Upper lobe of left lung (tissue), 6 donors: ENCODE results near the gene SLC45A3. TPM values are rescaled to one million over a fixed set of nuclear protein-coding genes. Genes with fewer than 3 reads are reported as not detected.
A peak's percentile ranks its signal among the peaks of the same experiment; 100 is the strongest.

Experiments used
- ATAC-seq, 2 donors: fragments of 200-7000 bp; cut with Tn5 transposase; one replicate each; pipeline ENCODE4 v1.9.1; 2022; ENCODE audit warnings: mild to moderate bottlenecking in 2 of 2, moderate library complexity in 2 of 2; ENCODE audit not compliant: low FRiP score in 2 of 2
- DNase-seq, 2 donors: peaks; one replicate each; pipeline ENCODE4 v3.0.0-alpha.2; 2019 to 2020
- H3K27ac ChIP-seq, 4 donors: fragments of 200-600 bp; sonication (generic); one replicate each; pipeline ENCODE4 v1.5.1; 2016 to 2019
- H3K27me3 ChIP-seq, 4 donors: fragments of 200-600 bp; sonication (generic); one replicate each; pipeline ENCODE4 v1.5.1; 2017 to 2019
- H3K36me3 ChIP-seq, 4 donors: fragments of 200-600 bp; sonication (generic); one replicate each; pipeline ENCODE4 v1.5.1; 2016 to 2019
- H3K4me1 ChIP-seq, 4 donors: fragments of 200-600 bp; sonication (generic); one replicate each; pipeline ENCODE4 v1.5.1; 2018 to 2019
- H3K4me3 ChIP-seq, 4 donors: fragments of 200-600 bp; sonication (generic); one replicate each; pipeline ENCODE4 v1.5.1; 2017 to 2019; ENCODE audit warnings: mild to moderate bottlenecking in 2 of 4, moderate library complexity in 1 of 4
- H3K9me3 ChIP-seq, 4 donors: fragments of 200-600 bp; sonication (generic); one replicate each; pipeline ENCODE4 v1.5.1; 2018 to 2019
- CTCF ChIP-seq, 6 experiments: fragments of 450-650 bp in 4 of 6; fragments of 200-600 bp in 2 of 6; sonication (generic) in 2 of 6; IDR thresholded peaks; one replicate each; pipeline ENCODE4 v1.5.1; 2016 to 2019; ENCODE audit warnings: antibody characterized with exemption in 6 of 6
- EP300 ChIP-seq, 4 donors: sonication (generic); formaldehyde crosslinking; IDR thresholded peaks; one replicate each; pipeline ENCODE4 v1.5.1; 2017; ENCODE audit warnings: antibody characterized with exemption in 4 of 4, control low read depth in 2 of 4
- POLR2A ChIP-seq, 4 donors: fragments of 450-650 bp; IDR thresholded peaks; one replicate each; pipeline ENCODE4 v1.5.1; 2016 to 2017; ENCODE audit warnings: antibody characterized with exemption in 4 of 4, mild to moderate bottlenecking in 2 of 4
- POLR2AphosphoS5 ChIP-seq, 2 donors: sonication (generic); formaldehyde crosslinking; IDR thresholded peaks; one replicate each; pipeline ENCODE4 v1.5.1; 2017; ENCODE audit warnings: antibody characterized with exemption in 2 of 2
- WGBS, 2 donors: methylation state at CpG; one replicate each; pipeline ENCODE4 v1.1.5; 2017 to 2018; 5-methylcytosine and 5-hydroxymethylcytosine counted together
- small RNA-seq, 4 donors: library from RNA; depleted of rRNA; stranded (forward); fragments of <200 nt; gene quantifications; one replicate each; pipeline ENCODE3, GENCODE V24; 2016
- total RNA-seq, 6 donors: library from RNA; depleted of rRNA in 4 of 6; stranded (reverse); fragments of >200 nt in 4 of 6; gene quantifications; one replicate each; pipeline versions ENCODE4 v1.1.0 to v1.2.1, GENCODE V29; 2016 to 2021
- donor health status: DM: no; HTN: no; CAD: no; lungs with moderate emphysema.
- donor health status: DM: no; HTN: yes; CAD: no; lungs with severe emphysema.

Gene SLC45A3
- total RNA-seq, 6 donors from 2014 or later = 2.1 to 9.9 (median 4.1) TPM

- ATAC-seq = no peak
- Histone ChIP-seq H3K27ac (peak overlapping the region in 2 of 4 donors; percentile 8 to 11), H3K4me3 (no peak overlapping the region), H3K27me3 (no peaks in the 10 kb centered on the region), H3K36me3 (peaks cover 0 to 35% (median 14%) of the 10 kb centered on the region in 4 donors), H3K4me1 (peaks cover 10 to 32% (median 15%) of the 10 kb centered on the region in 4 donors), H3K9me3 (no peaks in the 10 kb centered on the region)
- TF ChIP-seq EP300 (IDR thresholded peaks at IDR 0.05) = no peak
- no peak for TF ChIP-seq POLR2AphosphoS5 (IDR thresholded peaks at IDR 0.05)
- TF ChIP-seq CTCF (IDR thresholded peaks at IDR 0.05) = no peak
- no peak for TF ChIP-seq POLR2A (IDR thresholded peaks at IDR 0.05)
- WGBS, 2 donors = 71 to 72% methylated on average over 2 of the region's 2 CpGs
- no peak for DNase-seq
Measured at GRCh38 chr1:205610036-205610435, 70.3 kb downstream of the SLC45A3 start.

Small RNA genes lying within 50 kb of the gene (small RNA-seq; reads per million reads assigned to genes)
- 0 reads per million in 4 donors for gene RF00017

Other genes starting within 250 kb of the SLC45A3 start
- 1 to 10 TPM in 4 of 6 donors, under 1 TPM in 2; 0.40 to 4.2 (median 1.1) TPM for gene BLACAT1, start 224.5 kb downstream of the SLC45A3 start, total RNA-seq
- gene CDK18, start 175.8 kb downstream of the SLC45A3 start, total RNA-seq = 100 to 1,000 TPM in 1 of 6 donors, 10 to 100 TPM in 5; 16.7 to 130 (median 30.4) TPM
- 10 to 100 TPM; 15.7 to 65.4 (median 30.2) TPM for gene ELK4, start 48.5 kb downstream of the SLC45A3 start, total RNA-seq
- 100 to 1,000 TPM in 4 of 6 donors, 10 to 100 TPM in 2; 65.4 to 182 (median 112) TPM for gene NUCKS1, start 69.7 kb upstream of the SLC45A3 start, total RNA-seq
- 10 to 100 TPM; 17.8 to 27.6 (median 25.1) TPM for gene RAB29, start 95.0 kb upstream of the SLC45A3 start, total RNA-seq
- gene SLC41A1, start 132.7 kb upstream of the SLC45A3 start, total RNA-seq = 10 to 100 TPM; 17.8 to 35.1 (median 27.3) TPM
- under 1 TPM in 2 of 6 donors, not detected in 4; 0.34 to 0.47 TPM for gene PM20D1, start 169.6 kb upstream of the SLC45A3 start, total RNA-seq